CD4-positive, alpha-beta T cell treated with Interleukin-21 for 1 hour (primary cell): ENCODE measurements around the gene MAPK1.
"Not testable (repeated sequence)": the region's sequence is repeated elsewhere in the genome, so short reads cannot be mapped to it uniquely, and the experiment has no call there.

Source experiments
- DNase-seq: peaks from one replicate; pipeline ENCODE4 v3.0.0-alpha.2; 2020

The MAPK1 gene

DNA sequence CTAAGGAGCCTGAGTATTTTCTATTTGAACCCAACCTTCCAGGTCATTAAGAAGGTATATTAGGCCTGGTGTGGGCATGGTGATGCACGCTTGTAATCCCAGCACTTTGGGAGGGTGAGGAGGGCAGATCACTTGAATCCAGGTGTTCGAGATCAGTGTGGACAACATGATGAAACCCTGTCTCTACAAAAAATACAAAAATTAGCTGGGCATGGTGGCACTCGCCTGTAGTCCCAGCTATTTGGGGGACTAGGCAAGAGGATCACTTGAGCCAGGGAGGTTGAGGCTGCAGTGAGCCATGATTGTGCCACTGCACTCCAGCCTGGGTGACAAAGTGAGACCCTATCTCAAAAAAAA, 50.0 kb downstream of the MAPK1 start:
- DNase-seq: not testable (repeated sequence)

DNA sequence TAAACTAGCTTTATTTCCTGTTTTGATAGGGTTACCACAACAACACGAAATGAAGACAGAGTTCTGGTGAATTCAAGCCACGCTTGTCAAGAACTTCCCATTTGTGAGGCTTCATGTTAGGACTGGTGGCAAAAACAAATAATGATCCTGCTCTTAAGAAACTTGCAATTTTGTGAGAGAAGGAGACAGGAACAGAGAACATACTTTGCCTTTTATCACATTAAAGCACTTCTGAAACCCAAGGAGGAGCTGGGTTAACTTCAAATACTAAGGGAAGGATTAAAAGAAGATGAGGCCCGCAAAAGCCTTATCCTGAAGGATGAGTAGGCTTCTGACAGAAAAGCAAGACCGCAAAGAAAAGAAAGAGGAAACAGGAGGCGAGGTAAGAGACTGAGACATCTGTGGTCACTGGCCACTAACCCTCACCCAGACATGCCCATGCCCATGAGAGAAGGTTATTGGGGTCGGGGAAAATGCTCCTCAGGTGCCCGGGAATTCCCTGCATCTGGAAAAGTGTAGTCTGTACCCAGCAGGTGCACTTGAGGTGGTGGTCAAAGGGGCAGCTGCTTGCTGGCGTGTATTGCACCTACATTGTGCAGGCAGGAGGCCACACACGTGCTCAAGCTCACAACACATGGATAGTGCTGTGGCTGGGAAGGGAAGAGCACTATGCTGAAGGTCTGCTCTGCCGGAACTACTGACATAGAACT, 50.5 kb downstream of the MAPK1 start:
- peak; percentile 83 for DNase-seq

- DNase-seq: no peak
Observed at GRCh38 chr22:21816472-21816786, 51.0 kb downstream of the MAPK1 start.

- DNase-seq: no peak
Observed at GRCh38 chr22:21815958-21816357, 51.5 kb downstream of the MAPK1 start.

DNA sequence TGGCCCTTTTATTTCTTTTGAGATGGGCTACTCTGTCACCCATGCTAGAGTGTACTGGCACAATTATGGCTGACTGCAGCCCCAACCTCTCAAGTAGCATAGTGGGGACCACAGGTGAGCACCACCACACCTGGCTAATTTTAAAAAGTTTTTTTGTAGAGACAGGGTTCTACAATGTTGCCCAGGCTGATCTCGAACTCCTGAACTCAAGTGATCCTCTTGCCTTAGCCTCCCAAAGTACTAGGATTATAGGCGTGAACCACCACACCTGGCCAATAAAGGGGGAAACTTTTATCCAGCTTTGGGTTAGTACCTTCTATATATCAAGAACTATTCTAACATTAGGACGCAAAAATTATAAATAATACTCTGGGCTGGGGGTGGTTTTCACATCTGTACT, 52.1 kb downstream of the MAPK1 start:
- no peak for DNase-seq

- no peak for DNase-seq
Observed at GRCh38 chr22:21811982-21812381, 55.5 kb downstream of the MAPK1 start.

GRCh38 chr22:21807544-21808529, 59.6 kb downstream of the MAPK1 start:
- DNase-seq: no peak

GRCh38 chr22:21805325-21805724, 62.1 kb downstream of the MAPK1 start:
- DNase-seq: not testable (repeated sequence)

DNA sequence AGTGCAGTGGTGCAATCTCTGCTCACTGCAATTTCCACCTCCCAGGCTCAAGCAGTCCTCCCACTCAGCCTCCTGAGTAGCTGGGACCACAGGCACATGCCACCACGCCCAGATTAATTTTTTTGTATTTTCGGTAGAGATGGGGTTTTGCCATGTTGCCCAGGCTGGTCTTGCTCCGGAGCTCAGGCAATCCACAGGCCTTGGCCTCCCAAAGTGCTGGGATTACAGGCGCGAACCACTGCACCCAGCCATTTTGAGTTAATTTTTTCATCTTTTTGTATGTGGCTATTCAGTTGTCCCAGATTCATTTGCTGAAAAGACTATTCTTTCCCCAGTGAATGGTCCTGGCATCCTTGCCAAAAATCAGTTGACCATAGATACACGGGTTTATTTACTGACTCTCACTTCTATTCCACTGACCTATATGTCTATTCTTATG, 63.6 kb downstream of the MAPK1 start:
- DNase-seq: no peak

- DNase-seq: no peak
Observed at GRCh38 chr22:21802673-21803072, 64.8 kb downstream of the MAPK1 start.

DNA sequence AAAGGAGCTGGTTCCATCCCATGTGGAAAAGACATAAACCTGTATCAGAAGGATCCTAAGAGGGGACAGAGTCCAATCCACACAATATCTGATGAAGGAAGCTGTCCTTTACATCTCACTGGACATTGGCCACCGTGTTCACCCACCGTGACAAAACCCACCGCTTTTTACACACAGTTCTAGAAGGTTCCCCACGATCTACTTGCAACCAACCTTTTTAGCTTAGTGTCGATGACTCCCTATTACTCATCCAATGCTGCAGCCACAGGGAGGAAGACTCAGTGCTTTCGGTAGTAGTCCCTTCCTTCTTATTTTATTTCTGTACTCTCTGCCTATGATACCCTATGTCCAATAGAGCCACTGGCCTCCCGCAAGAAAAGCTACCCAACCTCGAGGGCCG, 65.4 kb downstream of the MAPK1 start:
- DNase-seq: no peak

GRCh38 chr22:21801304-21801644, 66.2 kb downstream of the MAPK1 start:
- not testable (repeated sequence) for DNase-seq

GRCh38 chr22:21800552-21801303, 66.7 kb downstream of the MAPK1 start:
- no peak for DNase-seq

DNA sequence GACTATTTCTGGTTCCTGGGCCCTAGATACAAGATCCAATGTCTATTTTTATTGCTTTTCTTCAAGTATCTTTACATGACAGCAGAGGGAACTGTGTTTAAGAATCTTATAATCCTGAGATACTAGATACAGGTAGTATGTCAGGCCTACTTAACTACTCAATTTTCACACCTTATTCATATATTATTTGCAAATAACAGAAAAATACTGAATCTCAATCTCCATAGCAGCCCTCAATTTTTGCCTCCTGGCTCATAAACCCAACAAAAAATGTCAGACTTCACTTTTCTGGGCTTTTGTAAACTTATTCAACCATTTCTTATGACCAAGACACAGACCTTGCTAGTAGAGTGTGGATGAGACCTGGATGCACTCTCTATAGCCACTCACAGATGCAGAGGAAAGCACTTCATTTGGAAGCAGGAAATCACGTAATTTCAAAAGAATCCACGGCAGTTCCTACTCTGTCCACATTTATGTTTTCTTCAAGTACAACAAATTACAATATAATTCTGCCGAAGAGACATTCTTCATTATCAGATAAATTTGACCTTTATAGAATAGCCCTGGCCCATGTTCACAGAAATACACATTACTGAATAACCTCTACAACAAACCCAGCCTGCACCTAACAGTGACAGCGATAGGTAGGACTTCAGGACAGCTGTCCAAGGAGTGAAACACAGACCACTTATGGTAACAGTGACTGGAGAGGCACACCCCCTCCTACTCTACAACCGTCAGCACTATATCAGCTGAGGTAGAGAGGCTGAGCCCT, 69.8 kb downstream of the MAPK1 start:
- DNase-seq: no peak

GRCh38 chr22:21796863-21797262, 70.6 kb downstream of the MAPK1 start:
- no peak for DNase-seq

GRCh38 chr22:21796231-21796630, 71.2 kb downstream of the MAPK1 start:
- DNase-seq: no peak

- DNase-seq: not testable (repeated sequence)
Observed at GRCh38 chr22:21793716-21794115, 73.7 kb downstream of the MAPK1 start.

- DNase-seq: no peak
Observed at GRCh38 chr22:21791635-21792625, 75.5 kb downstream of the MAPK1 start.

DNA sequence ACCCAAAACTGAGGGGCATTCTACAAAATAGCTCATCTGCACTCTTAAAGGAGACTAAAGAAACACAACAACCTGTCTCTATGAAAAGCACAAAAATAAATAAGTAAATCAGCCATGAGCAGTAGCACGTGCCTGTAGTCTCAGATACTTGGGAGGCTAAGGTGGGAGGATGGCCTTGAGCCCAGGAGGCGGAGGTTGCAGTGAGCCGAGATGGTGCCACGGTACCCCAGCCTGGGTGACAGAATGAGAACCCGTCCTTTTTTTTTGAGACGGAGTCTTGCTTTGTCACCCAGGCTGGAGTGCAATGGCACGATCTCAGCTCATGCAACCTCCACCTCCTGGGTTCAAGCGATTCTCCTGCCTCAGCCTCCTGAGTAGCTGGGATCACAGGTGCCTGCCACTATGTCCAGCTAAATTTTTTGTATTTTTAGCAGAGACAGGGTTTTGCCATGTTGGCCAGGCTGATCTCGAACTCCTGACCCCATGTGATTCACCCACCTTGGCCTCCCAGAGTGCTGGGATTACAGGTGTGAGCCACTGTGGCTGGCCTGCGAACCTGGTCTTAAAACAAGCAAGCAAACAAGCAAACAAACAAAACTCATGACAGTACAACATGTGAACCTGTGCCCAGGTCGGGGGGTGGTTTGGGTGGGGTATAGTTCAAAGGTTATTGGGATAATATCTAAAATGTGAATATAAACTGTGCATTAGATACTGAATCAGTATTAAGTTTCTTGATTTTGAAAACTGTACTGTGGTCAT, 76.4 kb downstream of the MAPK1 start:
- not testable (repeated sequence) for DNase-seq

- DNase-seq: no peak
Observed at GRCh38 chr22:21790359-21790758, 77.1 kb downstream of the MAPK1 start.

DNA sequence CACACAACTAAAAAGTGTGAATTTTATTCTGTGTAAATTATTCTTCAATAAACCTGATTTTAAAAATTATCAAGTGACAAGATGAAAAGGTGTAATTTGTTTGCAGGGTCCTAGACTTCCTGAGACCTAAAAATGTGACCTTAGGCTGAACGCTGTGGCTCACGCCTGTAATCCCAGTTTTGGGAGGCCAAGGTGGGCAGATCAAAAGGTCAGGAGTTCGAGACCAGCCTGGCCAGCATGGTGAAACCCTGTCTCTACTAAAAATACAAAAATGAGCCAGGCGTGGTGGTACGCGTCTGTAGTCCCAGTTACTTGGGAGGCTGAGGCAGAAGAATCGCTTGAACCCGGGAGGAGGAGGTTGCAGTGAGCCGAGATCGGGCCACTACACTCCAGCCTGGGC, 79.9 kb downstream of the MAPK1 start:
- DNase-seq: not testable (repeated sequence)
